VCaP (cell line): Measurements from ENCODE around the gene TSHZ2.

ENCODE experiments used
- H3K27ac ChIP-seq: fragments of 450-650 bp; 2 replicates; pipeline ENCODE4 v1.5.1; 2017
- CTCF ChIP-seq: fragments of 450-650 bp; conservative IDR thresholded peaks from 2 replicates; pipeline ENCODE4 v1.5.1; 2017; ENCODE audit warnings: mild to moderate bottlenecking, moderate library complexity

TSHZ2 gene

GRCh38 chr20:53055367-53056067, 83.4 kb downstream of the TSHZ2 start:
- H3K27ac ChIP-seq: no peak overlapping the region
- no peak for TF ChIP-seq CTCF

GRCh38 chr20:53057579-53057978, 85.4 kb downstream of the TSHZ2 start:
- H3K27ac ChIP-seq: no peak overlapping the region
- no peak for TF ChIP-seq CTCF

- no peak overlapping the region for H3K27ac ChIP-seq
Observed at GRCh38 chr20:53059848-53060247, 87.7 kb downstream of the TSHZ2 start.

GRCh38 chr20:53061192-53062108, 89.3 kb downstream of the TSHZ2 start:
- no peak overlapping the region for H3K27ac ChIP-seq
- TF ChIP-seq CTCF: no peak

More at GRCh38 chr20:53059848-53060247, 87.7 kb downstream of the TSHZ2 start:
- no peak for TF ChIP-seq CTCF

GRCh38 chr20:53064935-53065334, 92.8 kb downstream of the TSHZ2 start:
- no peak overlapping the region for H3K27ac ChIP-seq
- TF ChIP-seq CTCF: no peak

GRCh38 chr20:53068241-53068640, 96.1 kb downstream of the TSHZ2 start:
- H3K27ac ChIP-seq: no peak overlapping the region
- no peak for TF ChIP-seq CTCF

GRCh38 chr20:53069132-53069531, 97.0 kb downstream of the TSHZ2 start:
- no peak for TF ChIP-seq CTCF
- H3K27ac ChIP-seq: no peak overlapping the region
